Subcutaneous adipose tissue (tissue), 4 donors: ENCODE results near the gene HMOX1. TPM values are rescaled to one million over a fixed set of nuclear protein-coding genes. Genes with fewer than 3 reads are reported as not detected.

Experiments used
- CTCF ChIP-seq: fragments of 450-650 bp; IDR thresholded peaks from one replicate; pipeline ENCODE4 v1.5.1; 2016; ENCODE audit warnings: low read depth, mild to moderate bottlenecking, control low read depth, antibody characterized with exemption, moderate library complexity
- total RNA-seq, 4 donors: library from RNA; depleted of rRNA; stranded (reverse); fragments of >200 nt; gene quantifications; one replicate each; pipeline ENCODE4 v1.1.0, GENCODE V29; 2016

HMOX1 gene
- total RNA-seq, 4 donors from 2014 or later, result 17.6 to 80.4 (median 28.7) TPM

- no peak for TF ChIP-seq CTCF
Measured at GRCh38 chr22:35363566-35364086, 17.3 kb upstream of the HMOX1 start.

- no peak for TF ChIP-seq CTCF
Measured at GRCh38 chr22:35367331-35367886, 13.5 kb upstream of the HMOX1 start.

GRCh38 chr22:35368386-35368785 is 12.5 kb upstream of the HMOX1 start:
- TF ChIP-seq CTCF, result no peak

- no peak for TF ChIP-seq CTCF
Measured at GRCh38 chr22:35369996-35370395, 10.9 kb upstream of the HMOX1 start.

- no peak for TF ChIP-seq CTCF
Measured at GRCh38 chr22:35373781-35374180, 7.1 kb upstream of the HMOX1 start.

- TF ChIP-seq CTCF, result no peak
Measured at GRCh38 chr22:35375031-35375430, 5.9 kb upstream of the HMOX1 start.

GRCh38 chr22:35375526-35375925 is 5.4 kb upstream of the HMOX1 start:
- no peak for TF ChIP-seq CTCF
